CD4-positive, alpha-beta T cell treated with Interleukin-10 for 1 hour (primary cell): ENCODE results near the gene NLRP9.

Source experiments
- DNase-seq: peaks from one replicate; pipeline ENCODE4 v3.0.0-alpha.2; 2020

Gene NLRP9

DNA sequence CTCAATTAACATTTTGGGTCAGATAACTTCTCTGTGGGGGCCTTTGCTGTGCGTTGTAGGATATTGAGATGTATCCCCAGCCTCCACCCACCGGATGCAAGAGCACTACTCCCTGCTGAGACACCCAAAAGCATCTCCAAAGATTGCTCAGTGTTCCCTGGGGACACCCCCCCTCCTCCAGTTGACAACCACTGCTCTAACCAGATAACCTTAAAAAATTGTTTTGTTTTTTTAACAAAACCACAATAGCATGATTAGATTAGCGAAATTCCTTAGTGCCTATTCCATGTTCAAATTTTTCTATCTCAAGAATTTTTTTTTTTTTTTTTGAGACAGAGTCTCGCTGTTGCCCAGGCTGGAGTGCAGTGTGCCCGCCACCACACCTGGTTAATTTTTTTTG lies 65.8 kb downstream of the NLRP9 start:
- DNase-seq: no peak

- DNase-seq: no peak
These were observed 67.2 kb downstream of the NLRP9 start for GRCh38 chr19:55671054-55671378.

GRCh38 chr19:55670280-55671053 lies 67.7 kb downstream of the NLRP9 start:
- DNase-seq: no peak

GRCh38 chr19:55669418-55670279 lies 68.6 kb downstream of the NLRP9 start:
- no peak for DNase-seq

DNA sequence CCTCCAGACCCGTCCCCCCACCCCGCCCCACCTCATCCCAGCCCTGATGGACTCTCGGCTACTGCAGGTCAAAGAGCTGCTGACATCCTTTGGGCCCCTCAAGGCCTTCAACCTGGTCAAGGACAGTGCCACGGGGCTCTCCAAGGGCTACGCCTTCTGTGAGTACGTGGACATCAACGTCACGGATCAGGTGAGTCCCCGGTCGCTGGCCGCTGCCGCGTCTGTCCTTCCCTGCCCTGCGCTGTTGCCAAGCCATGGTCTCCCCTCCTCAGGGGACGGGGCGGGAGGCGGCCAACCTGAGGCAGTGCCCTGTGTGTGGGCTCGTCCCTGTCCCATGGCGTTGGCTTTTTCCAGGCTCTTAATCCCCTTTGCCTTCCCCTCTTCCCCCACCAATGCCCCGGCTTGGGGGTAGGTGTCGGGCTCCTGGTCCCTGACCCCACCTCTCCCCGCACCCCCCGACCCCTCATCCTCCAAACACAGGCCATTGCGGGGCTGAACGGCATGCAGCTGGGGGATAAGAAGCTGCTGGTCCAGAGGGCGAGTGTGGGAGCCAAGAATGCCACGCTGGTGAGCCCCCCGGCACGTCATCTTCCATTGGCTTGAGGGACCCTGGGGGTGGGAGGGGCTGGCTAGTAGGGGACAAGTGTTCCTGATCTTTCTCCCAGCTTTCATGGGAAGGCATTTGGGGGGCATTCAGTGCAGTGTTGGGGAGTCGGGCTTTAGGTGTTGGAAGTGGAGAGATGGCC lies 69.4 kb downstream of the NLRP9 start:
- DNase-seq: no peak

- DNase-seq: no peak
These were observed 70.2 kb downstream of the NLRP9 start for GRCh38 chr19:55667958-55668357.

DNA sequence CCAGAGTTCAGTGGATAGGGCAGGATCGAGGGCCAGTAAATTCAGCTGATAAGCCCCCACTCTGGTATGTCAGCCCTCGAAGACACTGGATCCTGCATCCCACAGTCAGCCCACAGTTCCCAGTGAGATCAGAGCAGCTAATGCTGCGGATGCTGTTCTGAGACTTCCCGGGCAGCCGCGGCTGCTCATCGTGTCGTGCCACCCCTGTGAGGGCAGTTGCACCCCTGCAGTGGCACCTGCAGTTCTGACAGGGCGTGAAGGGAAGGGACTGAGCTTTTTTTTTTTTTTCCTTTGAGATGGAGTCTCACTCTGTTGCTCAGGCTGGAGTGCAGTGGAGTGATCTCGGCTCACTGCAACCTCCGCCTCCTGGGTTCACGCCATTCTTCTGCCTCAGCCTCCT lies 70.7 kb downstream of the NLRP9 start:
- DNase-seq: no peak

- no peak for DNase-seq
These were observed 71.2 kb downstream of the NLRP9 start for GRCh38 chr19:55667006-55667381.

DNA sequence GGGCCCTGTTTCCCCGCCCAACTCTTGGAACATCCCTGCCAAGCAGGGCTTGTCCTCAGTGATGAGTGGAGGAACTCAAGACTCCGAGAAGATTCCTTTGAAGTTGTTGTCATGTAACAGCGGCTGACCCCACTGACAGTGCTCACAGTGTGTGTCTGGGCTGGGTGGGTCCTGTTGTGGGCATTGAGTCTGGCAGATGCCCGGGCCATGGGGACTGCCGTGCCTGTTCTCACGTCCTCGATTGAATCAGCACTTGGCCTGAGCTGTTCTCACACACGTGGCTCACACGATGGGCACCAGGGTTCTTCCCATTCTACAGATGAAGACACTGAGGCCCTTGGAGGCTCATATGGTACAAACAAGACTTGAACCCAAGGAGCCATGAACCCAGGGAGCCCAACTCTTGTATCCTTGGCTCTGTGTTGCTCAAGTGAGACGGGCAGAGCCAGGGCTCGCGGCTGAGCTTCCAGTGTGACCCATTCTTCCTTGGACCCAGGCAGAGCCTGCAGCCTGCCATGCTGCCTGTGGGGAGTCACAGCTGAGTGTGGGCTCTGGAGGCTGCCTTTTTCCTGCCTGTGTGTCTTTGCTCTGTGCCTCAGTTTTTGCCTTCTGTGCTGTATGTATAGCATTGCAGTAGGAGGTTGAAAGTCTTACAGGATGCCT lies 71.7 kb downstream of the NLRP9 start:
- no peak for DNase-seq

DNA sequence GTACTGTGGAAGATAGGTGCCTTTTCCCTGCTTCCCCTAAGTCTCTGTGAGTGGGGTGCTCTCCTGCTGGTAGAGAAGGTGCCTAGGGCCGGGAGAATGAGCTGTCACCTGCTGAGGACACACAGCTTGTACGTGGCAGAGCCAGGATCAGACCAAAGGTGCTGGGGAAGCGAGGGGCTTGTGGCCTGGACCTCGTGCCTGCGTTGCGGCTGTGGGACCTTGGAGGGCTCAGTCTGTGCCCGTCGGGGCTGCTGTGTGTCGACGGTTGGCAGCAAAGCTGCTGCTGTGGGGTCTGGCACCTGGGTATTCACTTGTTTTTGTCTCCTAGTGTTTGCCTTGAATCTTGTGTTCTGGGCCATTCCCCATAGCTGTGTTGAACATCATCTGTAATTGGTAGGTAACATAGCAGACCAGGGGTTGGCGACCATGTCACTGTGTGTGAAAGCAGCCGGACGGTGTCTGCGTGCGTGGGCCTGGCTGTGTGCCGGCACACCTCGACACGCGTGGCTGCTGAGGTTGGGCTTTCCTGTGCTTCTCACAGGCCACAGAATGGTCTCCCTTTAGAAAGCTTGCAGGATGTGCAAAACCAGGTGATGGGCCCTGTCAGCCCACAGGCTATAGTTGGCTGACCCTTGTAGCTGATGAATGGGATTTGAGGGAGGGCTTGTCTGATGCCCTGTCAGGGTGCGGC lies 74.2 kb downstream of the NLRP9 start:
- no peak for DNase-seq

DNA sequence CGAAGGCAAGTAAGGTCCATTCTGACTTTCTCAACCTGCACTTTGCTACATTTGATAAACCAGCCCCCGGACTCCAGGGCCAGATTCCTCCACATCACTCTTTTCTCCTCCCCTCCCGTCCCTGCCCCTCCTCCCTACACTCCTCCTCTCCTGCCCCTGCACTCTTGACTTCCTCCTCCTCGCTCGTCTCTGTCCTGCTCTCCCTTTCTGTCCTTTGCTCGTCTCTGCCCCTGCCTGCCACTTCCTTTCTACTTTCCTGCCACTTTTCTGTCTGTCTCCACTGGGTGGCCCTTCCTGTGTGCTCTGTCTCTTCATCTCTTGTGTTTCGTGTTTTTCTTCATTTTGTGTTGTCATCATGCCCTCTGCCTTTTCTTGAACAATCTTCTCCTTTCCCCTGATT lies 76.4 kb downstream of the NLRP9 start:
- DNase-seq: no peak

DNA sequence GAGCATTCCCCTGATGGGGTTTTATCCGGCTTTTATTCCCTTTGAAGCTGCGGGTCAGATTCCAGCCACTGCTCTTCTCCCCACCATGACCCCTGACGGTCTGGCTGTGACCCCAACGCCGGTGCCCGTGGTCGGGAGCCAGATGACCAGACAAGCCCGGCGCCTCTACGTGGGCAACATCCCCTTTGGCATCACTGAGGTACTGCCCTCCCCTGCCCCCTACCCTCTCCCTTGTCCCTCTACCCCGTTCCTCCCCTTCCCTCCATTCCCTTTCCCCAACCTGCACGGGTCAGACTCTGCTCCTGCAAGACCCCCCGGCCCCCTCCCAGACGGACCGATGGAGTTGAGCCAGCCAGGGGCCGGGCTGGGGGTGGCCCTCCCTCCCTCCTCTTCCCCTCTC lies 77.2 kb downstream of the NLRP9 start:
- no peak for DNase-seq

GRCh38 chr19:55660404-55660803 lies 77.8 kb downstream of the NLRP9 start:
- no peak for DNase-seq

DNA sequence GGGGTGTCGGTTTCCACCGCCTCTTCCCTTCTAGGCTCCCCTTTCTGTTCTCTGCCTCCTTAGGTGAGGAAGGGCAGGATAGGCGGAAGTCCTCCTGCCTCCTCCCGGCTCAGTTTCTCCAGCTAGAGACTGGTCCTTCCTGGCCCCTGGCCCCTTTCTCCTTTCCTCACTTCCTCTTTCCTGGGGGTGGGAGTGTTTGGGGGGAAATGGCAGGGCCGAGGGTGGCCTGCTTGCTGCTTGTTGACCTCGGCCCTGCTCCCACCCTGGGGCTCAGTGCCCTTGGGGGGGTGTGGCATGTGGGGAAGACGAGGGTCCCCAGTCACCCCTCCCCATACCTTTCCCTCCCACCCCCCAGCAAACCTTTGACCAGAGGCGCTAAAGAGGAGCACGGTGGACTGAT lies 78.4 kb downstream of the NLRP9 start:
- no peak for DNase-seq

DNA sequence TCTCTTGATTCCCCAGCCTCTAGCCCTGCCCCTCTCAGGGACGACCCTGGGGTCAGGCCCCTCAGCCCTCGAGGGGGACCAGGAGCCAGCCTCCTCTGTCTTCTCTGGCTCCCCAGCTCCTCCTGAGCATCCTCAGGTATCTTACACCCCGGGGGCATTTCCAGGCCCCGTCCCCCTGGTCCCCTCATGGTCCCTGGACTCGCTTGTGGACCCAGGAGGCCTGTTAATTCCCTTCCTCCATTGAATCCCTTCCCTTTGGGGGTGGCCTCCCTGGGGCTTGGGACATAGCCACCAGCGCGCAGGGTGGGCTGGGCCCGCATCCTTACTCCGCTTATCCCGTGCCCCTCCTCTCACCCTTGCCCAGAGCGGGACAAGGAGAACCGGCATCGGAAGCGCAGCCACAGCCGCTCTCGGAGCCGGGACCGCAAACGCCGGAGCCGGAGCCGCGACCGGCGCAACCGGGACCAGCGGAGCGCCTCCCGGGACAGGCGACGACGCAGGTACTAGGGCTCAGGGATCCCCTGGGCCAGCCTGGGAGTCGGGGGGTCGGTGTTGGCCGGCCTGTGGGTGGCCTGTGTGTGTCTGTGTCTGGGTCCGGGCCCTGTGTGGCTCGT lies 79.2 kb downstream of the NLRP9 start:
- DNase-seq: no peak
